OCI-LY7 (cell line): ENCODE results near the gene IL1RAPL1.

Experiments used
- EZH2phosphoT487 ChIP-seq: fragments of 200-600 bp; sonication (generic); IDR thresholded peaks from 2 replicates; pipeline ENCODE4 v1.6.1; 2018; ENCODE audit warnings: low read depth, borderline replicate concordance, mild to moderate bottlenecking, mixed run types, antibody characterized with exemption, low read length, moderate library complexity, mixed read lengths
- TF ChIP-seq, protein P1 (sequence below): fragments of 200-600 bp; sonication (generic); conservative IDR thresholded peaks from 2 replicates; pipeline ENCODE4 v1.5.1; 2014; ENCODE audit warnings: mild to moderate bottlenecking, antibody characterized with exemption, low read length, moderate library complexity, mixed read lengths

GRCh38 chrX:29867971-29868370, 1280.7 kb downstream of the IL1RAPL1 start:
- TF ChIP-seq, protein P1, sequence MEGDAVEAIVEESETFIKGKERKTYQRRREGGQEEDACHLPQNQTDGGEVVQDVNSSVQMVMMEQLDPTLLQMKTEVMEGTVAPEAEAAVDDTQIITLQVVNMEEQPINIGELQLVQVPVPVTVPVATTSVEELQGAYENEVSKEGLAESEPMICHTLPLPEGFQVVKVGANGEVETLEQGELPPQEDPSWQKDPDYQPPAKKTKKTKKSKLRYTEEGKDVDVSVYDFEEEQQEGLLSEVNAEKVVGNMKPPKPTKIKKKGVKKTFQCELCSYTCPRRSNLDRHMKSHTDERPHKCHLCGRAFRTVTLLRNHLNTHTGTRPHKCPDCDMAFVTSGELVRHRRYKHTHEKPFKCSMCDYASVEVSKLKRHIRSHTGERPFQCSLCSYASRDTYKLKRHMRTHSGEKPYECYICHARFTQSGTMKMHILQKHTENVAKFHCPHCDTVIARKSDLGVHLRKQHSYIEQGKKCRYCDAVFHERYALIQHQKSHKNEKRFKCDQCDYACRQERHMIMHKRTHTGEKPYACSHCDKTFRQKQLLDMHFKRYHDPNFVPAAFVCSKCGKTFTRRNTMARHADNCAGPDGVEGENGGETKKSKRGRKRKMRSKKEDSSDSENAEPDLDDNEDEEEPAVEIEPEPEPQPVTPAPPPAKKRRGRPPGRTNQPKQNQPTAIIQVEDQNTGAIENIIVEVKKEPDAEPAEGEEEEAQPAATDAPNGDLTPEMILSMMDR = no peak
- no peak for TF ChIP-seq EZH2phosphoT487
